DMS79 (cell line): ENCODE data around the gene ELP4.
"Not testable (repeated sequence)": the region's sequence is repeated elsewhere in the genome, so short reads cannot be mapped to it uniquely, and the experiment has no call there.

Source experiments
- DNase-seq: peaks from one replicate; lab custom pipeline; 2025; lab: John Stamatoyannopoulos, UW

The ELP4 gene, protein sequence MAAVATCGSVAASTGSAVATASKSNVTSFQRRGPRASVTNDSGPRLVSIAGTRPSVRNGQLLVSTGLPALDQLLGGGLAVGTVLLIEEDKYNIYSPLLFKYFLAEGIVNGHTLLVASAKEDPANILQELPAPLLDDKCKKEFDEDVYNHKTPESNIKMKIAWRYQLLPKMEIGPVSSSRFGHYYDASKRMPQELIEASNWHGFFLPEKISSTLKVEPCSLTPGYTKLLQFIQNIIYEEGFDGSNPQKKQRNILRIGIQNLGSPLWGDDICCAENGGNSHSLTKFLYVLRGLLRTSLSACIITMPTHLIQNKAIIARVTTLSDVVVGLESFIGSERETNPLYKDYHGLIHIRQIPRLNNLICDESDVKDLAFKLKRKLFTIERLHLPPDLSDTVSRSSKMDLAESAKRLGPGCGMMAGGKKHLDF

DNA sequence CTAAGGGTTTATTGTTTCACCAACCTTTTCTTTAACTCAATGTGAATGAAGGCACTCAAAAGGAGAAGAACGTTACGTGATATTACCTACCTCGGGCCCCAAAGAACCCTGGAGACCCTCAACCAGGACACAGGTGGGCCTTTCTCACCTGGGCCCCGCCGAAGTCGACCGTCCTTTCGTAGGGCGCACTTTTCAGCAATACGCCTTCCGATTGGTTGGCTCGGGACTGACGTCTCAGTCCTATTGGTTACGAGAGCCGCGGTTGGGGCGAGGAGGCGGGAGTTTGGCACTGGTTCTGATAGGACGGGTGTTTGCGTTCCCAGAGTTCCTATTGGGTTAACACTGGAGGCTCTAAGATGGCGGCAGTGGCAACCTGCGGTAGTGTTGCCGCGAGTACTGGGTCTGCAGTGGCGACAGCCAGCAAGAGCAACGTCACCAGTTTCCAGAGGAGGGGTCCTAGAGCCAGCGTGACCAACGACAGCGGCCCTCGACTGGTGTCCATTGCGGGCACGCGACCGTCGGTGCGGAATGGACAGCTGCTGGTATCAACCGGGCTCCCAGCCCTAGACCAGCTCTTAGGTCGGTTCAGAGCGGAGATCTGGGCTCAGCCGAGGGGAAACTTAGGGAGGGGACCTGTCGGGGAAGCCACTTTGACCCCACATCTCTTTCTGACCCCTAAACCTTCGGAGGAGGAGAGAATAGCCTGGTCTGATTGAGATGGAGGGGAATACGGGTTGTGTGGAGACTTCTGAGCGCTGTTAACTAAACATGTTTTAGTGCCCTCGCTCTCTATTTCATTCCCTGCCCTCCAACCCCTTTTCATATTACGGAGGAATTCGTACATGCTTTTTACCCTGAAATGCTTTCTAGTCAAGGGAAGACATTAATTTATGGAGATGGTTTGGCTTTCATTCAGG, at the start of gene ELP4, which contains the start of gene IMMP1L:
Gene ELP4 (plus strand): TSS at position 339 of the 917 bp plus-strand sequence. CDS start 18 bp downstream, at position 357.
Gene IMMP1L (minus strand): TSS at position 194 of the 917 bp plus-strand sequence. CDS start 46,346 bp downstream, outside the sequence.
- DNase-seq, result peak; percentile 97

DNA sequence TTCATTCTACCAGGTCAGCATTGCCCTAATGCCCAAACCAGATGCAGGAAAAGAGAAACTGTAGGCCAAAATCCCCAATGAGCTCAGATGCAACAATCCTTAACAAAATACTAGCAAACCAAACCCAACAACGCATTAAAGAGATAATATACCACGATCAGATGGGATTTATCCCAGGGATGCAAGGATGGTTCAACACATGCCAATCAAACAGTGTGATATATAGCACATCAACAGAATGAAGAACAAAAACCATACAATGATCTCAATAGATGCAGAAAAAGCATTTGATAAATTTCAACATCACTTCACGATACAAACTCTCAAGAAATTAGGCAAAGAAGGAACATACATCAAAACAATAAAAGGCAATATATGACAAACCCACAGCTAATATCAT, 45.1 kb upstream of the ELP4 start:
- DNase-seq, result no peak

DNA sequence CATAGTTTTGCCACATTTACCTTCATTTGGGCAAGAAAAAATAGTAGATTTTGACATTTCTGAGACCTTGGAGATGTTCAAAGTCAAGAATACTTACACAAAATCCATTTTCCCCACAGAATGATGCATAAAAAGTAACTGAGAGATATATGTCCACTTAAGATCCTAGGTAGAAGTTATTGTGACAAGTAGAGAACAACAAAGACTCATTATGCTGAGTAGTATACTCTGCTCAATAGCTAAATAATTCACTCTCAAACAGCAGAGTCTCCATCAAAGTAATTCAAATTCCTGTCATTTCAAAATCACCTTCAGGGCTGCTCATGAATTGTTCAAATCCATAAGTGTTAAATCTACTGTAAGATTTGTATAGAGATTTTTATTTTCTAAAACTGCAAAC, 35.5 kb upstream of the ELP4 start:
- DNase-seq, result no peak

DNA sequence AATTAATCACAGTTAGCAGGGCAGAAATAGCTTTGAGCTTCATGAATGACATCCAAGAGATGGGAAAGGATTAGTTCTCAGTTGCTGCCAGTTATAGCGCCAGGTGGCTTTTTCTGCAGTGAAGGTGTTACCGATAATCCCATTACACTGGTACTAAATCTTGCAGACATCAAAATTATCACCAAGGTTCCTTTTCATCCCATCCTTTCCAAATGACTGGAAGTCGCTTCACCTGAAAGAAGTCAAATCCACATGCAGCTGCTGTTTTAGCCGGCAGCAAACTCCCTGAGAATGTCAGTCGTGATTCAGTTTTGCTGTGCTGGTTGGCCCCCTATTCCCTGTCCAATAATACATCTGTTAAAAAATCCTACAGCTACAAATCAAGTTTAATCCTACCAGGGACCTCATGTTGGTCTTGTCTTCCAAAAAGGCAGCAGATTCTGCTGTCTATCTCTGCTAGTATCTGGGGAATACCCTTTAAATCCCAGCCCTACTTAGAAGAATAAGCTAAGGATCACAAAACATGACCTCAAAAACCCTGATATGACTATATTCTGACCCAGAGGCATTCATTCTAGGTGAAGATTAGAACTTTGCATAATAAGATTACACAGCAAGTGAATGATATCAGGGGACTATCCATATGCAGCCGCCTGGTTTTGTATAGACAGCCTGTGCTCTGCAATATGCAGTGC, 31.9 kb upstream of the ELP4 start:
- no peak for DNase-seq

DNA sequence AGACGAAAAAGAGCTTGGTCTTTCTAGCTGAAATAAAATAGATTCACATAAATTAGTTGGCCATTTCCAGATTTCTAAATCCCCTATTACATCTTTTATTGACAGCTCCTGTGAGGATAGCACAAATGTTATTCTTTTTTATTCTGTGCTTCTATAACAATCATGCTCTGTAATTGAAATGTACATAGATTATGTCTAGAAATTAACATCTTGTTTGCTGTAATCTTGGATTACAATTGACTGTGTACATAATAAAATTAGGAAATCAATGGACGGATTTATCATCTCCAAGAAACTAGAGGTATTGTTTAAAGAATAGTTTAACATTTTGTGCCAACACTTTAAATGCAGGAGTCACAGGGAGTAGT, 31.4 kb upstream of the ELP4 start:
- DNase-seq, result no peak

DNA sequence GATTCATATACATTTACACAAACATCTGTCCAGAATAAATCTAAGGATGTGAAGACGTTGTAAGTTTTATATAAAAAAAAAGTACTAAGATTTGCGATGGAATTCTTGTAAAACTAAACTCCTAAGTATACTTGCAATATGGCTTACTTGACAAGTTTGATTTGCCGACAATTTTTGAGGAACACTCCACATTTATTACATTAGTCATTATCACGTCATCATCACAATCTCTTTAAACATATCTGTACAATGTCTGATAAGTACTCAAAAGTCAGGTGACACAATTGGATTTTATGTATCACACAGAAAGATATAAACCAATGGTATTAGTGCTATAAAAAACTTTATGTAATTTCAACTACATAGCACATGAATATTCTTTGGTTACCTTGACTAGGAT, 30.5 kb upstream of the ELP4 start:
- DNase-seq, result no peak

DNA sequence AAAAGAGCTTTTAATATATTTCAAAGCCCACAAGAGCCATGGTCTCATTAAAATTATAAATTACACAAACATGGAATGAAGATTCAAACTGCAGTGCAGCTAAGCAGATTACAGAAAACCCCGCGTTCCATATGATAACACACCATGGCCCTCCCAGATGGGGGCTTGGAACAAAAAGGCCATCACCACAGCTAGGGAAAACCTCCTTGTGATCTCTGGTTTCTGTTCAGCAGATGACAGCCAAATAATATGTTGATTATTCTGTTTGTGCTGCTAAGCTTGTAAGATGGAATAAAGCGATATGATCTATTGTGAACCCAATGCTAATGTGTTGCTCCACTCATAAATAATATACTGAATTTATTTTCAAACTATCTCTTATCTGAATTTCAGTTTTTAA, 28.6 kb upstream of the ELP4 start:
- DNase-seq, result no peak

DNA sequence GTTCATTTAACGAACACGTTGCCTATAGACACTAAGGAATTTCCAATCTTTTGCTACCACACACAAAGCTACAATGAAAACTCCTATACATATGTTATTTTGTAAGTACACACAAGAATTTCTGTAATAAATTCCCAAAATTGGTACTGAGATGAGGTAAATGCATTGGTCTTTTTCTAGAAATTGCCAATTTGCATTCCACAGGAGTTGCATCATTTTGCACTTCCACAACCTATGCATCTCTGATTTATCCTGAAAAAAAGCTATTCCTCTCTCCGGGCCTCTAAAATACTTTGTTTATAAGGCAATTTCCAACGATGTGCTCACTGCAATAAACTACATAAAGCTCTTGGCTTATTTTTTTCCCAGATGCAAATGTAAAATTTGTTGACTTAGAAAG, 25.1 kb upstream of the ELP4 start:
- DNase-seq, result no peak

DNA sequence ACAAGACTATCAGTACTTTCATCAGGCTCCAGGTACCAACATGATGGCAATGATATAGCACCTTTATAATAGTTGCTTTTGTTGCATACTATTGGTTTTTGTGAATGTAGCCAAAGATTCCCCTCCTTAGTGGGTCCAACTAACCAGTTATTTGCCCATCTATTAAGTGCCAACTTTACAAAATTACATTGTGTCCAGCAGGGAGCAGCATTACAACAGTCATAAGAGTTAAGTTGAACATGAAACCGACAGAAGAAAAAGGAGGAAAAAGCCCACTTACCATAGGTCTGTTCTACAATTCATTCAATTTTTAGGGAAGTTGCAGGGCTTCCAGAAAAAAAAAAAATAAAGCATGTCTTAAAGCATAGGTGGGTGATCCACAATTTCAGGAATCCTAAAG, 21.7 kb upstream of the ELP4 start:
- DNase-seq, result no peak

DNA sequence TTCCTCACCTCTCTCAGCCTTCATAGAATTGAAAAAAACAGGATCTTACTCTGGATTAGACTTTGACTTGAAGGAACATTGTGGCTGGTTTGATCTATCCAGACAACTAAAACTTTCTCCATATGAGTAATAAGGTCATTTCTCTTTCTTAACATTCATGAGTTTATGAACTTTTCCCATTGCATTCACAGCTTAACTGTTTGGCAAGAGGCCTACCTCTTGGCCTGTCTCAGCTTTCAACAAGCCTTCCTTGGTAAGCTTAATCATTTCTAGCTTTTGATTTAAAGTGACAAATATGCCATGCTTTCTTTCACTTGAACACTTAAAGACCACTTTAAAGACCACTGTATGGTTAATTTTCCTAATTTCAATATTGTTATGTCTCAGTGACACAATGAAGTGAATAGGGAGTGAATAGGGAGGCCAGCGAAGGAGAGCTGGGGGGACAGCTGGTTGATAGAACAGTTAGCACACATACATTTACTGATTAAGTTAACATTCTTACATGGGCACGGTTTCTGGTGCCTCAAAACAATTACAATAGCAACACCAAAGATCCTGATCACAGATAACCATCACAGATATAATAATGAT, 17.1 kb upstream of the ELP4 start:
- DNase-seq, result no peak

DNA sequence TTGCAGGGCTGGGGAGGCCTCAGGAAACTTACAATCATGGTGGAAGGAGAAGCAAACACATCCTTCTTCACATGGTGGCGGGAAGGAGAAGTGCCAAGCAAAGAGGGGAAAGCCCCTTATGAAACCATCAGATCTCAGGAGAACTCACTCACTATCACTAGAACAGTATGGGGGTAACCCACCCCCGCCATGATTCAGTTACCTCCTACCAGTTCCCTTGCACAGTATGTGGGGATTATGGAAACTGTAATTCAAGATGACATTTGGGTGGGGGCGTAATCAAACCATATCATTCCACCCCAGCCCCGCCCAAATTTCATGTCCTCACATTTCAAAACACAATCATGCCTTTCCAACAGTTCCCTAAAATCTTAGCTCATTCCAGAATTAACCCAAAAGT, 16.3 kb upstream of the ELP4 start:
- no peak for DNase-seq

DNA sequence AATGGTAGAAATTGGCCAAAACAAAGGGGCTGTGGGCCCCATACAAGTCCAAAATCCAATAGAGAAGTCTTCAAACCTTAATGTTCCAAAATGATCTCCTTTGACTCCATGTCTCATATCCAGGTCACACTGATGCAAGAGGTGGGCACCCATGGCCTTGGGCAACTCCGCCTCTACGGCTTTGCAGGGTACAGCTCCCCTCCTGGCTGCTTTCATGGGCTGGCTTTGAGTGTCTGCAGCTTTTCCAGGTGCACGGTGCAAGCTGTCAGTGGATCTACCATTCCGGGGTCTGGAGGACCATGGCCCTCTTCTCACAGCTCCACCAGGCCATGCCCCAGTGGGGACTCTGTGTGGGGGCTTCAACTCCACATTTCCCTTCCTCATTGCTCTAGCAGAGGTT, 15.8 kb upstream of the ELP4 start:
- DNase-seq, result not testable (repeated sequence)

DNA sequence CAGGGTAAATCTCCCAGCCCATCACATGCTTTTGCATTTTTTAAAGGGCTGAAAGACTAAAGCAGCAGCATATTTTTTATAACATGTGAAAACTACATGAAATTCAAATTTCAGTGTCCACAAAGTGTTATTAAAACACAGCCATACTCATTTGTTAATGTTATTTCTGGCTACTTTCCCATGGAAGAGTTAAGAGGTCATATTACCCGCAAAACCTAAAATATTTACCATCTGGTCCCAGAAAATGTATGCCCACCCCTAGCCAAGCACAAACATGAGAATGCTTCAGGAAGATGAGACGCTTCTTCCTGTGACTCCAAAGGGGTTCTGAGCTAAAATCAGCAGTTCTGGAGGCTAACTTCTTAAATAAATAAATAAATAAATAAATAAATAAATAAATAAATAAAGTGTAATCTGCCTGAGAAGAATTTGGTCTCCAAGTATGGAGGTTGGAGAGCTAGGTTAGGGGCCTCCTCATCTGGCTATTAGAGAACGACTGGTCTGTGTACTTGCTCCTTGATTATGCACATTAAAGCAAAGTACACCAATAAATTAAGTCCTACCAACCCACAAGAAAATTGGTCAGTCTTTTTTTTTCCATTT, 9.9 kb upstream of the ELP4 start:
- no peak for DNase-seq

DNA sequence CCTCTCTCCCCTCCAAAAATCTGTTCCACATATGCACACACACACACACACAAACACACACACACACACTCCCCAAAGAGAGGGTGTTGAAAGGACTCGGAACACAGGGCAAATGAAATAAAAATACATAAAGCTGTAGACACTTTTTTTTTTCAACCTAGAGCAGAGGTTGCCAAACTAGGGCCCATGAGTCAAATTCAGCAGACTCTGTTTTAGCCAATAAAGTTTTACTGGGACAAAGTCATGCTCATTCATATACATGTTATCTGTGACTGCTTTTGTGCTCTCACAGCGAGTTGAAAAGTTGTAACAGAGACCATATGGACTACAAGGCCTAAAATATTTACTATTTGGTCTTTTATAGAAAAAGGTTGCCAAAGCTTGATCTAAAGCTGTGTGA, 9.0 kb upstream of the ELP4 start:
- no peak for DNase-seq

DNA sequence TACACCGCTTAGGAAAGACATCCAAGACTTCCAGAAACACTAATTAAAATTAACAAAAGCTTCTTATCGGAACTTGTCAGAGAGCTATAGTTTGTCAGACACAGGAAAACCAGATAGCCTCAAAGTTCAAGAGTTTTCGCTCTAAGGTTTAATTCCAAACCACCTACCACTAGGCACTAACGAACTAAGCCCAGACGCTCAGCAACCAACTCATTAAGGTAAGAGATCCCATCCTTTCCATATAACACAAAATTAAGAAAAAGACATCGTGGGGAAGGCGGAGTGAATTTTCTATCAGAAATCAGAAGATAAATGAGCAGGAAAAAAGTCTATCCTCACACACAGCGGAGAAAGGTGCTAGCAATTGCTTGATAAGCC, 527 bp upstream of the ELP4 start:
- DNase-seq, result no peak

DNA sequence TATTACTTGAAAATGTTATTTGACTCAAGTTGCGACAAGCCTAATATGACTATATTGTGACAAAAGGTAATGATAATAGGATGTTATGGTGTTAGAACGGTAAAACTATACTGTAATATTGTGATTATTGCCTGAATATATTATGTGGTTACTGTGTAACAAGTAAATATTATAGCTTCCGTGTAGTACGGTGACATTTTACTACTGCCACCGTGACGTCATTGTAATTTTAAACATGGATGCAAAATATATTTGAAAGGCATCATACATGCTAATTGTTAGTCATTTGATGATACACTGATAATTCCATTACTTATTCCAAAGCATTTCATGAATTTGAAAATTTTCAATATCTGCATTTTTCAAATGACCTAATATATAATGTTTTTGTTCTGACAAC, 2.5 kb downstream of the ELP4 start:
- no peak for DNase-seq

DNA sequence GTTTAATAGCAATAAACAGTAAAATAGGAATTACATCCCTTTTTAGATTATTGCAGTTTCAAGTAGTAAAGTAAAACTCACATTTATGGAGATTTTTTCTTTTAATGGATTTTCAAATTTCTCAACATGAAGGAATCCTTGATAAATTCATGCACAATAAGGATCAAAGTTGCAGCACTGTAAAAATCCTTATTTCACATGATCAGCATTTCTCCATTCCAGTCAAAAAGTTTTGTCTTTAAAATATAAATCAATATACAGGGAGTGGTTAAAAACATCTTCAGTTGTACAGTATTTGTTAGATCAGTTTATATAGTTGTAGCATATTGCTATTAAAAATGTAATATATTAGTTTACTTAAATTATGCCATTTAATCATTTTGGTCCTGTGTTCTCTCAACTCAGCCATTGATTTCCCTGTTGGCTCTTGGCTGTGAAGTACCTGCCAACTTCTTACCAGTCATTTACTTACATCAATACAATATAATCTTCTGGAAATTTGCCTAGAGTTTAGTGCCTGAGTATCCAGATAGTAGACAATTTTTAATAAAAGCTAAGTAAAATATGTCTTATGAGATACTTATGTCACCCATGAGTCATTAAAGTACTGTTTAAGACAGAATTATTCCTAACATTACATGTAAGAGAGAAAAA, 12.1 kb downstream of the ELP4 start:
- DNase-seq, result no peak

DNA sequence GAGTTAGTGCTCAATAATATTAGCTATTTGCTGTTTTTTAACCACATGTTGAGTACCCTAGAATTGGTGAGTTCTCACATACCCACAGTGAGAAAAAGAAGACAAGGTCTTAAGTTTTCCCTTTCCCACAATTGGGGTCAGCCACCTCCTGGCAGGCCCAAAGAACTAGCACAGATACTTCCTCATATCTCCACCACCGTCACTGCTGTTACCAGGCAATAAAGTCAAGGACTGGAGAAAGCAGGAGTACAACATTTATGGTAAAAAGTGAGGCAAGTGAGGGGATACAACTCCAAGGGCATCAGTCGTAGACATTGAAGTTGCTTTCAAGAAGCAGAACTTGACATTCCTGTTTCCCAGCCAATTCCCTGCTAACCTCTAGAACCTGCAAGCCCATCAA, 19.6 kb downstream of the ELP4 start:
- no peak for DNase-seq

DNA sequence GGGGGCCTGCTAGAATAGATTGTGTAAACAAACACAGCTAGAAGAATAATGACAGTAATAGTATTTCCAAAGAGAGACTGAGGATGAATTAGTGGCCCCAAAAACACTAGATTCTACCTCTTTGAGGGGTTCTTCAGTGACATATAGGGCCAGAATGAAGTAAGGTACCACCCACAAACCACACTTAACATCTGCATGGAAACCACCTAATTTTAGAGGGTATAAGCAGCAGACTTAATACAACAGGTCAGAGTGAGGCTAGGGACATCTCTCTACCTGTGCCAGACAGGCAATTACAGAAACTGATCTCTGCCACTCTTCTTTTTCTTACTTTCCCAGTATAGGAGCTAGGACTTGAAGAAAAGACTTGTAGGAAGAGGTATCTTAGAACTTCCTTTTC, 20.1 kb downstream of the ELP4 start:
- DNase-seq, result no peak

DNA sequence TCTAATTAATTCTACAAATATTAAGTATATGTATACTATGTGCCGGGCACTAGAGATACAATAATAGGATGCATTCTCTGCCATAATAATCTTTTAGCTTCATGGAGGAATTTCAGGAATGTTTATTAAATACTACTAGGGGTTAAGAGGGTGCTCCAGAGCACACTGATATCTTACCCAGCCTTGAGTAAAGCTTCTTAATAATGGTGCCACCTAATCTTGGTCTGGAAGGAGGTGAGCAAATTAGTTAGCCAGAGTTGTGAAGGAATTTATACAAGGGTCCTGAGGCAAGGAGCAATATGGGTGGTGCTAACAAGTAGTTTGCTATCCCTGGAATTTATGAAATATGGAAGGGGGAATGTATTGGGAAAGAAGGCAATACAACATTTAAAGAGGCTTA, 21.7 kb downstream of the ELP4 start:
- DNase-seq, result no peak

DNA sequence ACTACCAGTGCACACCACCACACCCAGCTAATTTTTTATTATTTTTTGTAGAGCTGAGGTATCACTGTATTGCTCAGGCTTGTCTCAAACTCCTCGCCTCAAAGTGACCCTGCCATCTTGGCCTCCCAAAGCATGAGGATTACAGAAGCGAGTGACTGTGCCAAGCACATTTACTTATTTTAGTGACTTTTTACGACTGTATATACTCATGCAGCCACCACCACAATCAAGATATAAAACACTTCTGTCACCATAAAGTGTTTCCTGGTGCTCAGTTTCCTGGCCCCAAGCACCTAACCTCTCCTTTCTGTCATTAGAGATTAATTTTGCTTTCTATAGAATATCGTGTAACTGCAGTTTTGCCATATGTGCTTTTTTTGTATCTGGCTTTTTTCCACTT, 25.9 kb downstream of the ELP4 start:
- no peak for DNase-seq
